Measurements from ENCODE around the gene PPIL4. TPM values are rescaled to one million over a fixed set of nuclear protein-coding genes. Genes with fewer than 3 reads are reported as not detected.

PPIL4 gene
- total RNA-seq, 1 donor from 2014 or later: 15.7 TPM

DNA sequence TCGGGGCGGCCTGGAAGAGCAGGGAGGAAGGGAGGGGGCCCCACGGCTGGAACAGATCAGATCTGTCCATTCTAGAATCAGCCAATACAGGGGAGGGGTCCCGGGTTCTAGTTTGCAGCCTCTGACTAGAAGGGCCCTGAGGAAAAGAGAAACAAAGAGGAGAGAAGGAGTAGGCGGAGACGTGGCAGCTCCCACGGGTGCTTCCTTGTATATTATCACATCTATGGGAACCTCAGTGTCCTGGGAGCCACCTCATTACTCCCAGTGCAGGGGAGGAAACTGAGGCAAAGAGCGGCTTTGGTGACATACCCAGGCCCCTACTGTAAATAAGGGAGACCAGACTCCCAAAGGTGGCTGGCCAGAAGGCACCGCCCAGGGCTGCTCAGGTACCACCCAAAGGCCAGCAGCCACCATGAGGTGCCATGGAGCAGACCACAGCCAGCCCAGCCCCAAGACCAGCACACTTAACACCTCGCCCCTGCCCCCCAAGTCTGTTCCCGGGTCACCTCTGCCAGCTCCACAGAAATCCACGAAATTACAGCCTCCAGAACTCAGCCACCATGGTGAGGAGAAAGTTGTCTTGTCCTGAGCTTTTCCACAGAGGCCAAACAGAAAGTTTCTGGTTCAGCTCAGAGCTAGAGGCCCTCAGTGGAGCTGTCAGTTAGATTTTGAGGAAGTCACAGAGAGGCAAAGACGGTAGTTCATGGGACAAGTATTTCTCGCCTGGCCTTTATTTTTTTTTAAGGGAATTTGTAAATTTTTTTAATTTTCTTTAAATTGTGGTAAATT lies 63.1 kb downstream of the PPIL4 start:
- Histone ChIP-seq H3K4me1 (peaks cover 43% of the 10 kb centered on the region), H3K4me3 (peak overlapping the region; percentile 60), H3K27ac (replicated peaks) (peak overlapping the region; percentile 88), H3K36me3 (no peaks in the 10 kb centered on the region), H3K9me3 (replicated peaks) (no peaks in the 10 kb centered on the region), H3K27me3 (ENCODE audit: low read depth) (no peaks in the 10 kb centered on the region)
- no peak for DNase-seq
- intact Hi-C loops (cut with micrococcal nuclease): no loop called here
- TF ChIP-seq CTCF (IDR thresholded peaks at IDR 0.05; ENCODE audit: borderline replicate concordance): no peak

- TF ChIP-seq CTCF (IDR thresholded peaks at IDR 0.05; ENCODE audit: borderline replicate concordance): no peak
- Histone ChIP-seq H3K36me3 (no peaks in the 10 kb centered on the region), H3K4me3 (no peak overlapping the region), H3K4me1 (peaks cover 39% of the 10 kb centered on the region), H3K27ac (replicated peaks) (no peak overlapping the region), H3K9me3 (replicated peaks) (no peaks in the 10 kb centered on the region), H3K27me3 (ENCODE audit: low read depth) (no peaks in the 10 kb centered on the region)
- intact Hi-C loops (cut with micrococcal nuclease): no loop called here
- DNase-seq: no peak
Measured at GRCh38 chr6:149480502-149481280, 65.2 kb downstream of the PPIL4 start.

DNA sequence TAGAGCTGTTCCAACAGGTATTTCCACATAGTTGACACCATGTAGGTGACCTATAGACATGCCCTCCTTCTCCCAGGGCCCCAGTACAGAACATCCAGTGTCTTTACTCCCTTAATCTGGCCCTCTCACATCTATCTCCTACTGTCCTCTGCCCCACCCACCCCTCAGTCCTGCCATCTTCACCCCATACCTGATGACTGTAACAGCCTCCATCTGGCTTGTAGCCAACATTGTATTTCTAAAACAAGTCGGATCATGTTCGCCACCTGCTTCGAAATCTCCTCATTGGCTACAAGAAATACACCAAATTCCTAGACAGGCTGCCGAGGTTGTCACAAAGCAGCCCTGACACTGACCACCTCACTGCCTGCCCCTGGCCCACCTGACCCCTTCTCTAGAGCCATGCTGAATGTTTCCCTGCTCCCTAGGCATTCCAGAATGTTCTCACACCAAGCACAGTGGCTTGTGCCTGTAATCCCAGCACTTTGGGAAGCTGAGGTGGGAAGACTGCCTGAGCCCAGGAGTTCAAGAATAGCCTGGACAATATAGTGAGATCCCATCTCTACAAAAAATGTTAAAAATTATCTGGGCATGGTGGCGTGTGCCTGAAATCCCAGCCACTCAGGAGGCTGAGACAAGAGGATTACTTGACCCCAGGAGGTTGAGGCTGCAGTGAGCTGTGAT lies 67.1 kb downstream of the PPIL4 start:
- no peak for TF ChIP-seq CTCF (IDR thresholded peaks at IDR 0.05; ENCODE audit: borderline replicate concordance)
- no peak overlapping the region for H3K27ac ChIP-seq (replicated peaks)
- no peaks in the 10 kb centered on the region for H3K36me3 ChIP-seq
- H3K9me3 ChIP-seq (replicated peaks): no peaks in the 10 kb centered on the region
- no peak overlapping the region for H3K4me3 ChIP-seq
- no peak for DNase-seq
- H3K4me1 ChIP-seq: peaks cover 20% of the 10 kb centered on the region
- H3K27me3 ChIP-seq (ENCODE audit: low read depth): no peaks in the 10 kb centered on the region
- intact Hi-C loops (cut with micrococcal nuclease): no loop called here

DNA sequence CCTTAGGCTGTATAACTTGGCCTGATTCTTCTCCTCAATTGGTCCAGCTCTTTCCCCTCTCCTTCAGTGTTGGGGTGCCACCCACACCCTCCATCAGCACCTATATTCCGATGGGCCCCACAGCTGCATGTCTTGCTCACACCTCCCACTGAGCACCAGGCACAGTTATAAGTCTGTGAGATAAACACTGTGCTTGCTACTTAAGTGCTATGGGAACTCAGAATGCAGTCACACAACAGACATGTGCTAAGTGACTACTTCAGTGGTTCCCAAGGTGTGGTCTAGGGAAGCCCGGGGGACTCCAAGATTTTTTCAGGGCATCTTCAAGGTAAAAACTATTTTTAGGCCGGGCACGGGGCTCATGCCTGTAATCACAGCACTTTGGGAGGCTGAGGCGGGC lies 68.3 kb downstream of the PPIL4 start:
- Histone ChIP-seq H3K36me3 (no peaks in the 10 kb centered on the region), H3K4me1 (peaks cover 20% of the 10 kb centered on the region), H3K27ac (replicated peaks) (no peak overlapping the region), H3K27me3 (ENCODE audit: low read depth) (no peaks in the 10 kb centered on the region), H3K4me3 (no peak overlapping the region), H3K9me3 (replicated peaks) (no peaks in the 10 kb centered on the region)
- intact Hi-C loops (cut with micrococcal nuclease): no loop called here
- DNase-seq: no peak
- no peak for TF ChIP-seq CTCF (IDR thresholded peaks at IDR 0.05; ENCODE audit: borderline replicate concordance)

DNA sequence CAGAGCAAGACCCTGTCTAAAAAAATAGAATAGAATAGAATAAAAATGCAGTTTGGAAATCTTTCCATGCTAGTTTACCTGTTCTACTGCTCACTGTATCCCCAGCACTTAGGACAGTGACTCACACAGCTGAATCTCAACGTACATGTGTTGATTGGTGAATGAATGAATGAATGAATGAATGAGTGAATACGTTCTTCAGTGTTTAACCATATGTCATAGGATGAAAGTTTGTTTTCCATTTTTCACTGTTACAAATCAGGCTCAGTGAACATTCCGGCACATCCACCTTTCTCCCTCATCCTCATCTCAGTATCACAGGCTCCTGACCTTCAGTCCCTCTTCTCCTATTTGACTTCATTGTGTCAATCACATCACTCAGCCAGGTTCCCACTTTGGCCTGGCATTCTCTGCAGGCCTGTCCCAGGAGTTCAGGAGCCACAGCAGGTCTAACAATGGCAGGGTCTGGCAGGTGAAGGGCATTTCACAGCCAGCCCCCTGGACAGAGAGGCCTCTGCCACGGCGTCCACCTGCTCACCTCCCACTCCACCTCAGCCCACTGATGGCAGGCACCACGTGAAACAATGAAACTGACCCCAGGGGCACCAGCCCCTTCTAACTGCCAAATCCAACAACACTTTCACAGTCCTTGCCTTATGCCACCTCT lies 68.9 kb downstream of the PPIL4 start:
- Histone ChIP-seq H3K27me3 (ENCODE audit: low read depth) (no peaks in the 10 kb centered on the region), H3K9me3 (replicated peaks) (no peaks in the 10 kb centered on the region), H3K36me3 (no peaks in the 10 kb centered on the region), H3K4me3 (no peak overlapping the region), H3K27ac (replicated peaks) (no peak overlapping the region), H3K4me1 (peaks cover 18% of the 10 kb centered on the region)
- TF ChIP-seq CTCF (IDR thresholded peaks at IDR 0.05; ENCODE audit: borderline replicate concordance): no peak
- intact Hi-C loops (cut with micrococcal nuclease): no loop called here
- no peak for DNase-seq
